Activated CD8-positive, alpha-beta memory T cell treated with anti-CD3 and anti-CD28 coated beads for 36 hours (primary cell): ENCODE measurements around the gene NYNRIN. TPM values are rescaled to one million over a fixed set of nuclear protein-coding genes. Genes with fewer than 3 reads are reported as not detected.
"Not testable (repeated sequence)": the region's sequence is repeated elsewhere in the genome, so short reads cannot be mapped to it uniquely, and the experiment has no call there.

Experiments used
- CTCF ChIA-PET: fragments of 350-600 bp; sonication (Branson Sonifier 250); formaldehyde crosslinking; loops from one replicate; lab custom pipeline; 2021; ENCODE audit warnings: antibody characterized with exemption; lab: Charles Lee
- POLR2A ChIA-PET: fragments of 350-600 bp; sonication (Branson Sonifier 250); formaldehyde crosslinking; loops from one replicate; lab custom pipeline; 2021; ENCODE audit warnings: antibody characterized with exemption; lab: Charles Lee
- total RNA-seq, 2 experiments: library from RNA; stranded (reverse); gene quantifications; one replicate each; pipeline ENCODE4 v1.2.3, GENCODE V29; 2021

NYNRIN gene
- total RNA-seq, 2 experiments from 2014 or later = 0.06 TPM

DNA sequence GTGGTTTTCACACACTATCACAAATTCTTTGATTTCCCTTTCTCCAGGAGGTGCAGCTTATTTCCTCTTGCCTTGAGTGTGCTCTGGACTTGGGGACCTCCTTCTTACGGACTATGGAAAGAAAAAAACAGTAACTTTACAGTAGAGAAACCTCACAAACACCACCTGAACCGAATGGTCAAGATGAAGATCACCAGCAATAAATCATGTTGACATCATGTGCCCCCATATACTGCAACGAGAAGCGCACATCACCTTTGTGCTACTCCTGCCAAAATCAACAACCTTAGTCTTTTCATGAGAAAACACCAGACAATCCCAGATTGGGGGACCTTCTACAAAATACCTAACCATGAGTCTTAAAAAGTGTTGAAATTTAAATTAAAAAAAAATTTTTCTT lies 13.3 kb upstream of the NYNRIN start:
- POLR2A ChIA-PET = no interaction called here
- CTCF ChIA-PET = interaction anchor here (0.6 kb wide), 1 partner anchor 58 kb away, joined by 5 read pairs; no protein-coding TSS in a partner anchor

DNA sequence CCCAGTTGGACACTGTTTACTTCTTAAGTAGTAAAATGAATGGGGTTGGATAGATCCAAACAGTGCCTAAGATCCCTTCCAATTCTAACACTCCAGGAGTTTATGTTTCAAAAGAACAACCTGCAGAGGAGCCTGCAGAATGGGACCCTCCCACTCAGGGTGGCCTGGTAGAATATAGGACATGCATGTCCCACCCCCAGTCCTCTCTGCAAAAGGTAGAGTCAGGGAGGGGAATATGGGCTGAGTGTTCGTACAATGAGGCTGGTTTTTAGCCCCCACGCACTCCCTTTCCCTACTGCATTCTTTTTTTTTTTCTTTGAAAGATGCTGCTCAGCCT lies 11.8 kb upstream of the NYNRIN start:
- POLR2A ChIA-PET = no interaction called here
- CTCF ChIA-PET = no interaction called here

DNA sequence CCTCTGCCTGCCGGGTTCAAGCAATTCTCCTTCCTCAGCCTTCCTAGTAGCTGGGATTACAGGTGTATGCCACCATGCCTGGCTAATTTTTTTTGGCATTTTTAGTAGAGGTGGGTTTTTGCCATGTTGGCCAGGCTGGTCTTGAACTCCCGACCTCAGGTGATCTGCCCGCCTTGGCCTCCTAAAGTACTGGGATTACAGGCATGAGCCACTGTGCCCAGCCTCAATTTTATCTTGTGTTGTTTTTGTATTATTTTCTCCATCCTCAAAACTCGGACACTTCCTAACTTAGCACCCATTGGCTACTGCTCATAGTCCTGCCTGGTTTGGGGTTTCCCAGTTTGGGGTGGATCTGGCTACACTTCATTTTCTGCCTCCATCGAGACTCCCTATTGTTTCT lies 11.2 kb upstream of the NYNRIN start:
- POLR2A ChIA-PET, CTCF ChIA-PET: not testable (repeated sequence)

GRCh38 chr14:24388474-24389179 lies 10.2 kb upstream of the NYNRIN start:
- POLR2A ChIA-PET = no interaction called here
- CTCF ChIA-PET = interaction anchor here (0.6 kb wide), 1 partner anchor 46 kb away, joined by 4 read pairs; no protein-coding TSS in a partner anchor

DNA sequence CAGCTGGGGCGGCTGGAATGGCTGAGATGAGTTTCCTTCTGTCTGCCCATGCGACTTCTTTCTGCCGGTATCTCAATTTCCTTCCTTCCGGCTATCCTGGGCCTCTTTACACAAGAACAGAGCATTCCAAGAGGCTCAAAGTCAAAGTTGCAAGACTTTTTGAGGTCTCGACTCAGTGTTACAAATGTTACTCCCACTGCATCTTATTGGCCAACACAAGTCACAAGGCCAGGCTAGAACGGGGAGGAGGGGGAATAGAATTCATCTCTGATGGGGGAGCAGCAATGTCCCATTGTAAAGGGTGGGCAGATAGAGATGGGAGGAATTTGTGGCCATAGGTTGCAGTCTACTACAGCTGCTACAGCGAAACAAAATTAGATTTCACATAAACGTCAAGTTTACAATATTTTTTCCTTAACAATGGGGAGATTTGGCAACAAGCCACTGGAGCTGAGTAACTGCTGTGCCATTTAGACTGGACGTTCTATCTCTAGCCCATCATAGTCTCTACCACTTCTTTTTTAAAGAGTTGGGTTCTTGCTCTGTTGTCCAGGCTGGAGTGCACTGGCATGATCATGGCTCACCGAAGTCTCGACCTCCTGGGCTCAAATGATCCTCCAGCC lies 9.5 kb upstream of the NYNRIN start:
- ChIA-PET POLR2A (no interaction called here), CTCF (no interaction called here)

DNA sequence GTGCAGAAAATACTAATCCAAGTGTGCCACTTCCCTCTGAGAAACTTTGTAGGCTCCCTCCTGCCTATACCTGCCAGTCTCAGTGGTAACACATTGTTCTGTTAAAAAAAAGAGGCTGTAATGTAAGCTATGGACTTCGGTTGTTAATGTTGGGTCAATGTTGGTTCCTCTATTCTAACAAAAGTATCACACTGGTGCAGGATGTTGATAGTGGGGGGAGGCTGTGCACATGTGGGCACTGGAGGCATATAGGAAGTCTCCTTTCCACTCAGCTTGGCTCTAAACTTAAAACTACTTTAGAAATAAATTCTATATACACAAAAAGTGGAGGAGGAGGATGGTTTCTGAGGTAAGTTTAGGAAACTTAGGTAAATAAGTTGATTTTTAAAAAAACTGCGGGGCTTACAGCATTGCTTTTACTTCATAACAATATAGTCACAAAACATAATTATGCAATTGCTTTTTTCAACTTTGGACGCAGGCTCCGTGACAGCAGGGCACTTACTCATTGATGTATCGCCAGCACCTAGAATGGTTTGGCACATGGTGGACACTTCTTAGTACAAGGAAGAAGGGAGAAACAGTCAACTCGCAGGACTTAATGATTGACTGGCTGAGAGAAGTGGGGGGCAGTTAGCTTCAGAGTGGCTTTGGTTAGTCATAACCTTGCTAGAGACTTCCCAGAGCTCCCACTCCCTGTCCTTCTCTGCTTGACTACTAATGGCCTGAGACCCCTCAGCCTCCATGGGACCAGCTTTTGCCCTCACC lies 7.9 kb upstream of the NYNRIN start:
- ChIA-PET CTCF (no interaction called here), POLR2A (no interaction called here)

- ChIA-PET POLR2A (no interaction called here), CTCF (interaction anchor here (0.6 kb wide), 1 partner anchor 48 kb away, joined by 3 read pairs; no protein-coding TSS in a partner anchor)
Observed at GRCh38 chr14:24392325-24393091, 6.3 kb upstream of the NYNRIN start.

DNA sequence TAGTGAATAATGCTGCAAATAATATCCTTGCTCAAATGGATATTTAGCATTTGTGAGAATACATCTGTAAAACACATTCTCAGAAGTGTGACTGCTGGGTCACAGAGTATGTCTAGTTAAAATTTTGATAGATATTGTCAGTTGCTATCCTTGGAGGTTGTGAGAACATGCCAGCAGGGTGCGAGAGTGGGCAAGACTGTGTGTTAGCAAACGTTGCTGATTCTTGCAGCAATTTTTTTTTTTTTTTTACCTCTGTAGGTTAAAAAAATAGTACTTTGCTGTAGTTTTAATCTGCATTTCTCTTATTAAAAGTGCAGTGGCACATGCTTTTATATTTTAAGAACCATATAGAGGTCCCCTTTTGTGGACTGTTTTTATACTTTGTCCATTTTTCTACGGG lies 4.5 kb upstream of the NYNRIN start:
- ChIA-PET POLR2A (no interaction called here), CTCF (no interaction called here)

DNA sequence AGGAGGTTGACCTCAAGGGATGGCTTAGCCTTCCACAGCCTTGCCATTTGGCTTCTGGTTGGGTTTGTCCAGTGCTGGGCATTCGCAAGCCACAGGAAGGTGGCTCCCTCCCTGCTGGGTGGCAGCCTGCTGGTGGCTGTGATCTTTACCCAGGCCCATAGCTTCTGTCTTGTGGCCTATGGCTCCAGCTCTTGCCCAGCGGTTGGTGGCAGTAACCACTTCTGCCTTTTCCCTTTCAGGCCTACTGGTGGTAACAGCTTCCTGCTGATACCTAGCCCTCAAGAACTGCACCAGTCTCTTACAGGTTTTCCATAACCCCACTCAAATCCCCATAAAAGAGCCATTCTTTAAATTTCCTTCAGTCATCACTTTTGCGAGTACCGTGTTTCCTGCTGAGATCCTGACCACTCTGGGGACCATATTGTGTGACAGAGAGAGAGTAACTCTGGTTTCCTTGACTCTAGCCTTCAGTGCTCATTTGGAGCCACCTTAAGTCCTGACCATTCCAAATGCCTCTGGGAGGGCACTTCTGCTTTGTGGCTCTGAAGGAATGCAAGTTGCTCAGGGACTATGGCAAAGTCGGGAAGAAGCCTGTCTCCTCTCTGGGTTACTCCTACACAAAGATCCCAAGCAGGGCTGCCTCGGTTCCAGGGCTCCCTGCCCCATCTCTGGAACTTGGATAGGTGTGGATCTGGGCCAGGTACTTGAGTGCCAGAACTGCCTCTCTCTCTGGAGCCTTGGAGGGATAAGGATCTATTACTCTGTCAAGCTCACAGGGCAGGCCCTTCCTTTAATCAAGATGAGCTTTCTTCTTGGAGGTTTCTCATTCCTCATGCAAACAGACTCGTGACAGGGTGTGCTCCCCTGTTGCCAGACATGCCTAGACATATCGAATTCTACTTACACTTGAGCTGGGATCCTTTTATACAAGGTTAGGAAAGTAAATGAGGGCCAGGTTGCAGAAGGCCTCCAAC lies 2.9 kb upstream of the NYNRIN start:
- ChIA-PET POLR2A (interaction anchor here (0.7 to 1.2 kb wide), 2 partner anchors 34 kb away, joined by 3 to 4 read pairs; partner anchors contain the start of genes CBLN3 and KHNYN), CTCF (interaction anchor here (0.6 kb wide), 1 partner anchor 48 kb away, joined by 3 read pairs; no protein-coding TSS in a partner anchor)

DNA sequence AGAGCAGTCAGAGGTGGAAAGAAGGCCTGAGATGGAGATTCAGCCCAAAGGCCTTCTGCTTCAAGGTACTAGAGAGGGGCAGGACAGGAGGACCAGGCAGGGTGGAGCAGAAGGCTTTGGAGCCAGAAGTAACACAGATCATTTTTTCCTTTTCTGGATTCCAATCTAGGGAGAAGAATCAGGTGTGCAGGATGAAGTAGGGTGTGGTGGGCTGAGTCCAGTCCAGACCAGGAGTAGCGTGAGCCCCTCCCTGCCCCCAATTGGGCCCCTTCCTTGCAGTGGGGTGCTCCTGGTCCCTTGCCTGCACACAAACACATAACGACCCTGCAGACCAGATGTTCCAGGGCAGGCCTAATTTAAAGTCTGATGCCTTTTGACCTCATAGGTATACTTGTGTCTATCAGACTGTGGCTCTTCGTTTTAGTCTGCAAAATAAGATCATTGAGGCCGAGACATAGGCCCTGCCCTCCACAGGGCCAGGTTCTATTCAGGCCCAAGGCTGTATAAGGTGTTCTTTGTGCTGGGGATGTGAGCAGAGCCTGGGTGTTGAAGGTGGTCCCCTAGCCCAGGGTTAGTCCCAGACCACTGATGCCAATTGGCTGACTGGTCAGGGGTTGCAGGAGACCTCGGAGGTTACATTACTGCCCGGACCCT lies 1.0 kb upstream of the NYNRIN start:
- ChIA-PET CTCF (interaction anchor here (0.9 kb wide), 1 partner anchor 64 kb away, joined by 3 read pairs; no protein-coding TSS in a partner anchor), POLR2A (no interaction called here)

DNA sequence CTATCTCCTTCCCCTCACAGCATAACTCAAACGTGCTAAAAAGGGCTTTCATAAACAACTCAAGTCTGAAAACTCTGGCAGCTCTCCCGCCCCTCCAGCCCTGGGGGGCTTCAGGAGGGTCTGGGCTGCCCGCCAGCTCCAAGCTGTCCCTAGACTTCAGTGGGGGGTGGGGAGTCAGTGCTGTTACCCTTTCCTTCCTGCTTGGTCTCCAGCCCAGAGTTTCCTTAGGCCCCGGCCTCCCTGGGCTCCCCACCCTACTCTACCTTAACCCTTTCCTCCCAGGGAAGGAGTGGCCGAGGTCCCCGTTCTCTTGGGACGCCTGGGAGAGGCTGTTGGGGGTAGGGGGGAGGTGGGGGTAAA lies 530 bp upstream of the NYNRIN start:
- POLR2A ChIA-PET = no interaction called here
- CTCF ChIA-PET = interaction anchor here (2.4 kb wide), 1 partner anchor 65 kb away, joined by 11 read pairs; no protein-coding TSS in a partner anchor

DNA sequence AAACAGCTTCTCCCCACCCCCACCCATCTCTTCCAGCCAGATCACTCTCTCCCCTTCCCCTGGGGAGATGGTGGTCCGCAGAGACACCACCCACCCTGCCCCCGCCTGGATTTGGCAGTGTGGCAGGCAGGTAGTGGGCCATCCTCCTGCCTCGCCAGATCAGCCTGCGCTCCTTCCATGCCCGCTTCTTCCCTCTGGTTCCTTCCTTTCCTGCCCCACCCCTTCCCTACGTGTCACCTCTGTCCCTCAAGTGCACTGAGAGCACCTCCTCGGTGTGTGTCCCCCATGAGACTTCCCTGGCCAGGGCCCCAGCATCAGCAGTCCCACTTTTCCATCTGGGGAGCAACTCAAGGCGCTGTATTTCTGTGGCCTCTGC lies 632 bp downstream of the NYNRIN start:
- ChIA-PET POLR2A (no interaction called here), CTCF (interaction anchor here (0.6 to 2.4 kb wide), 3 partner anchors 39 to 72 kb away, joined by 3 to 11 read pairs (median 4); no protein-coding TSS in a partner anchor)

DNA sequence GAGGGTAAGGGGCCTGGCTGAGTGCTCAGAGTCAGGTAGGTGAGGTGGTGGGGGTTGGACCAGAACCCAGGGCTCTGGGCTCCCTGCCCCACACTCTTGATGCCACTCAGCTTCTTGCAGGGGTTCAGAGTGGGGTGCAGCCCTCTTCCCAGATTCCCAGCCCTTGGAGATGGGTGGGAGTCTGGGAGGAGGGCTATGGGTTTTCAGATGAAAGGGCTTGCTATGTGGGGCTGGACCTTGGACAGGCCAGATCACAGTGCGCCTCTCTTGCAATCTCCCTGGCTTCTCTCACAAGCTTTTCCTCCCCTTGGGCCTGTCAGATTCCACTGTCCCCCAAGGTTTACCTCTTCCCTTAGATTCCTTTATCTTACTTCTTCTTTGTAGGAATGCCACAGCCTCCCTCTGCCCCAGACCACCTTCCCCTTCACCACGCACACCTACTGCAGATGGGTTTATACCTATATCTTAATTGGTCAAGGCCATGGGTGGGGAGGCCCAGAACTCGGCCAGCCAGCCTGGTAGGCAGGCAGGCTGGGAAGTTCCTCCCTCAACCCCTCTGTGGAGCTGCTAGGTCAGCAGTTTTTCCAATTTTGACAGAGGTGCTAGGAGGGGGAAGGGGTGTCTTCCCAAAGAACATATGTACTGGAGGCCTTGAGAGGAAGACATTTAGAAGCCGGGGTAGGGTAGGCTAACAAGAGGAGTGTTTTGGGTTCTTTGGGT lies 1.4 kb downstream of the NYNRIN start:
- ChIA-PET POLR2A (interaction anchor here (0.6 kb wide), 1 partner anchor 74 kb away, joined by 3 read pairs; no protein-coding TSS in a partner anchor), CTCF (interaction anchor here (0.6 to 2.4 kb wide), 3 partner anchors 40 to 67 kb away, joined by 3 to 11 read pairs (median 3); no protein-coding TSS in a partner anchor)

- CTCF ChIA-PET = interaction anchor here (0.7 kb wide), 1 partner anchor 9 kb away, joined by 3 read pairs; no protein-coding TSS in a partner anchor
Observed at GRCh38 chr14:24401810-24402702, 3.3 kb downstream of the NYNRIN start.

GRCh38 chr14:24403294-24403998 lies 4.6 kb downstream of the NYNRIN start:
- CTCF ChIA-PET = interaction anchor here (1.3 kb wide), 1 partner anchor 70 kb away, joined by 3 read pairs; no protein-coding TSS in a partner anchor
- POLR2A ChIA-PET = no interaction called here

More at GRCh38 chr14:24401810-24402702, 3.3 kb downstream of the NYNRIN start:
- POLR2A ChIA-PET = no interaction called here
